CD8-positive, alpha-beta memory T cell (primary cell): ENCODE measurements around the gene PLA2G4F. TPM values are rescaled to one million over a fixed set of nuclear protein-coding genes. Genes with fewer than 3 reads are reported as not detected.

ENCODE experiments used
- CTCF ChIA-PET: fragments of 350-600 bp; sonication (Branson Sonifier 250); formaldehyde crosslinking; loops from one replicate; lab custom pipeline; 2021; ENCODE audit warnings: antibody characterized with exemption; lab: Charles Lee
- POLR2A ChIA-PET: fragments of 350-600 bp; sonication (Branson Sonifier 250); formaldehyde crosslinking; loops from one replicate; lab custom pipeline; 2021; ENCODE audit warnings: antibody characterized with exemption; lab: Charles Lee
- DNase-seq, 5 donors: peaks; one replicate each; pipeline versions ENCODE4 v3.0.0 to v3.0.0-alpha.2; 2020 to 2022; ENCODE audit warnings: mixed read lengths in 1 of 5
- H3K27ac ChIP-seq: one replicate; pipeline ENCODE4 v1.7.0; 2013; ENCODE audit warnings: low read depth, mild to moderate bottlenecking, low read length, moderate library complexity
- H3K27me3 ChIP-seq: 2 replicates; pipeline ENCODE4 v1.7.0; 2013; ENCODE audit warnings: low read length, mild to moderate bottlenecking; ENCODE audit not compliant: insufficient read depth, poor library complexity, severe bottlenecking
- H3K36me3 ChIP-seq: 2 replicates; pipeline ENCODE4 v1.7.0; 2013; ENCODE audit warnings: mild to moderate bottlenecking, low read length, moderate library complexity; ENCODE audit not compliant: insufficient read depth
- H3K4me1 ChIP-seq: 2 replicates; pipeline ENCODE4 v1.7.0; 2013; ENCODE audit warnings: mild to moderate bottlenecking, low read length, moderate library complexity; ENCODE audit not compliant: insufficient read depth
- H3K4me3 ChIP-seq: 2 replicates; pipeline ENCODE4 v1.7.0; 2013; ENCODE audit warnings: mild to moderate bottlenecking, low read length
- H3K9me3 ChIP-seq: 2 replicates; pipeline ENCODE4 v1.7.0; 2013; ENCODE audit warnings: mild to moderate bottlenecking, low read length
- H3K27ac Mint-ChIP-seq, 8 donors: one replicate each; pipeline ENCODE4 v1.8.0; 2020 to 2021; ENCODE audit warnings: mixed read lengths in 8 of 8, mild to moderate bottlenecking in 6 of 8, inconsistent platforms in 3 of 8, moderate library complexity in 3 of 8
- H3K27me3 Mint-ChIP-seq, 2 donors: one replicate each; pipeline ENCODE4 v1.8.0; 2020 to 2021; ENCODE audit warnings: mixed read lengths in 2 of 2, mild to moderate bottlenecking in 1 of 2, moderate library complexity in 1 of 2
- H3K36me3 Mint-ChIP-seq, 3 donors: one replicate each; pipeline ENCODE4 v1.8.0; 2020 to 2021; ENCODE audit warnings: mixed read lengths in 3 of 3, inconsistent platforms in 1 of 3, mild to moderate bottlenecking in 1 of 3
- H3K4me1 Mint-ChIP-seq, 3 donors: one replicate each; pipeline ENCODE4 v1.8.0; 2020 to 2021; ENCODE audit warnings: mixed read lengths in 3 of 3, inconsistent platforms in 1 of 3, mild to moderate bottlenecking in 1 of 3
- H3K4me3 Mint-ChIP-seq, 7 donors: one replicate each; pipeline ENCODE4 v1.8.0; 2020 to 2021; ENCODE audit warnings: mixed read lengths in 7 of 7, mild to moderate bottlenecking in 6 of 7, moderate library complexity in 4 of 7, inconsistent platforms in 2 of 7
- H3K9me3 Mint-ChIP-seq, 5 donors: one replicate each; pipeline ENCODE4 v1.8.0; 2020 to 2022; ENCODE audit warnings: mixed read lengths in 5 of 5, mild to moderate bottlenecking in 3 of 5, moderate library complexity in 2 of 5, inconsistent platforms in 1 of 5
- polyA plus RNA-seq: library from polyadenylated mRNA; unstranded; fragments of 300-500 nt; fragmentation: Illumina TruSeq; gene quantifications from one replicate; pipeline ENCODE4 v1.2.3, GENCODE V29; 2021
- total RNA-seq, 2 experiments: library from RNA; stranded (reverse); gene quantifications; one replicate each; pipeline ENCODE4 v1.2.3, GENCODE V29; 2021

Gene PLA2G4F
- total and polyA plus RNA-seq, 3 experiments from 2014 or later: not detected

- Mint-ChIP-seq H3K27ac (no peak overlapping the region), H3K27me3 (peaks cover 2 to 16% of the 10 kb centered on the region in 2 donors), H3K9me3 (no peaks in the 10 kb centered on the region), H3K36me3 (no peaks in the 10 kb centered on the region), H3K4me3 (peak overlapping the region in 1 of 7 donors; percentile 24), H3K4me1 (no peaks in the 10 kb centered on the region)
- no peaks in the 10 kb centered on the region for H3K27me3 ChIP-seq
- peak in 1 of 5 donors; percentile 4 for DNase-seq
- H3K36me3 ChIP-seq: no peaks in the 10 kb centered on the region
- H3K27ac ChIP-seq: no peak overlapping the region
- no peaks in the 10 kb centered on the region for H3K9me3 ChIP-seq
- ChIA-PET POLR2A (no interaction called here), CTCF (interaction anchor here (1.1 to 1.8 kb wide), 7 partner anchors 16 to 365 kb away, joined by 3 to 5 read pairs (median 3); partner anchors contain the start of genes PLA2G4D and PLA2G4F)
- no peaks in the 10 kb centered on the region for H3K4me1 ChIP-seq
- no peak overlapping the region for H3K4me3 ChIP-seq
Measured at GRCh38 chr15:42137461-42138261, 18.8 kb downstream of the PLA2G4F start.

- no peaks in the 10 kb centered on the region for H3K9me3 Mint-ChIP-seq
- POLR2A ChIA-PET: no interaction called here
Measured at GRCh38 chr15:42136513-42136912, 19.9 kb downstream of the PLA2G4F start.

DNA sequence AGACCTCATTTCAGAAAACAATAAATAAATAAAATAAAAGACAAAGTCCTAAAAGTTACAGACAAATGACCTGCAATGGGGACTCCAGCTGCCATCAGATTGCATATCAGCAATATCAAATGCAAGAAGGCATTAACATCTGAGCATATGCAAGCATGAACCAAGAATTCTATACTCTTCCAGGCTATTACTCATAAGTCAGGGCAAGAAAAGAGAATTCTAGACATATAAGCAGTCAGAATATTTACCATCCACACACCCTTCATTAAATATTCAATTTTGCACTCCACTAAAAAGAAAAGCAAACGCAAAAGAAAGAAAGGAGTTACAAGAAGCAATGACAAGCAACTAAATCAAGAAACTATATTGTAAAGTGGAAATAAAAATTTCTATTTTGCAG lies 21.1 kb downstream of the PLA2G4F start:
- Histone ChIP-seq H3K4me1 (no peaks in the 10 kb centered on the region), H3K4me3 (no peak overlapping the region), H3K36me3 (no peaks in the 10 kb centered on the region), H3K27ac (no peak overlapping the region), H3K27me3 (no peaks in the 10 kb centered on the region), H3K9me3 (no peaks in the 10 kb centered on the region)
- Mint-ChIP-seq H3K27ac (no peak overlapping the region), H3K27me3 (peaks cover 3 to 30% of the 10 kb centered on the region in 2 donors), H3K36me3 (no peaks in the 10 kb centered on the region), H3K4me1 (no peaks in the 10 kb centered on the region), H3K4me3 (no peak overlapping the region), H3K9me3 (no peaks in the 10 kb centered on the region)
- ChIA-PET CTCF (no interaction called here), POLR2A (no interaction called here)
- no peak for DNase-seq

More at GRCh38 chr15:42136513-42136912, 19.9 kb downstream of the PLA2G4F start:
- H3K4me1 ChIP-seq: no peaks in the 10 kb centered on the region
- no peak overlapping the region for H3K4me3 ChIP-seq
- no peaks in the 10 kb centered on the region for H3K4me1 Mint-ChIP-seq
- H3K27ac ChIP-seq: no peak overlapping the region
- H3K4me3 Mint-ChIP-seq: no peak overlapping the region
- H3K27me3 ChIP-seq: no peaks in the 10 kb centered on the region
- H3K9me3 ChIP-seq: no peaks in the 10 kb centered on the region
- no peaks in the 10 kb centered on the region for H3K36me3 ChIP-seq
- DNase-seq: no peak
- CTCF ChIA-PET: no interaction called here
- H3K27ac Mint-ChIP-seq: no peak overlapping the region
- H3K36me3 Mint-ChIP-seq: no peaks in the 10 kb centered on the region
- H3K27me3 Mint-ChIP-seq: peaks cover 2 to 22% of the 10 kb centered on the region in 2 donors

GRCh38 chr15:42134617-42135245 lies 21.7 kb downstream of the PLA2G4F start:
- ChIA-PET POLR2A (no interaction called here), CTCF (no interaction called here)
- Histone ChIP-seq H3K9me3 (no peaks in the 10 kb centered on the region), H3K36me3 (no peaks in the 10 kb centered on the region), H3K4me1 (no peaks in the 10 kb centered on the region), H3K27ac (no peak overlapping the region), H3K27me3 (no peaks in the 10 kb centered on the region), H3K4me3 (no peak overlapping the region)
- peaks cover 7 to 36% of the 10 kb centered on the region in 2 donors for H3K27me3 Mint-ChIP-seq
- H3K9me3 Mint-ChIP-seq: no peaks in the 10 kb centered on the region
- no peaks in the 10 kb centered on the region for H3K36me3 Mint-ChIP-seq
- H3K27ac Mint-ChIP-seq: no peak overlapping the region
- H3K4me3 Mint-ChIP-seq: no peak overlapping the region
- H3K4me1 Mint-ChIP-seq: no peaks in the 10 kb centered on the region
- DNase-seq: no peak

DNA sequence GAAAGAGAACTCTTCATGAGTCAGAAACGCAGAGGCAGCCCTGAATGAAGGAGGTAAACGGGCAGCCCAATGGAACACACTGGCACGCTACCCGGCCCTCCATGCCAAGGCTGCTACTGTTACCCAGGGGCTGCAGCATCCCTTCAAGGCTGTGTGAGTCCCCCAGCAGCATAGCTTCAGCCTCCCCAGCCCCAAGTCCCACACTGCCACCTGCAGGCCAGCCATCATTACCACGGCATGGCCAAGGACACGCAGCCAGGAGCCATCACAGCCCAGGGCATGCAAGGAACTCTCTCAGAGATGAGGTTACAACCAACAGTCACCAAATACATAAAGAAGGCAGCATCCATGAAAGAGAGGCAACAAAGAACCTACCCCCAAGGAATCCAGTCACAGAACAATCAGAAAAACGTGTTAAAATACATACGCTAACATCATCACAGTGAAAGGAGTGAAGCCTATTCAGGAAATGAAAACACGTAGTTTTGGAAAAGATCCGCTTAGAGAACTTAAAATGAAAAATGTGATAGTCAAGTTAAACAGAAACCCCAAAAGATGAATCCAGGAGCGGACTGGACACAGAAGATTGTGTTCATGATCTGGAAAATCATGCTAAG lies 22.4 kb downstream of the PLA2G4F start:
- Histone ChIP-seq H3K36me3 (no peaks in the 10 kb centered on the region), H3K27me3 (no peaks in the 10 kb centered on the region), H3K9me3 (no peaks in the 10 kb centered on the region), H3K4me1 (no peaks in the 10 kb centered on the region), H3K27ac (no peak overlapping the region), H3K4me3 (no peak overlapping the region)
- no peaks in the 10 kb centered on the region for H3K36me3 Mint-ChIP-seq
- POLR2A ChIA-PET: no interaction called here
- H3K27me3 Mint-ChIP-seq: peaks cover 7 to 44% of the 10 kb centered on the region in 2 donors
- DNase-seq: peak in 3 of 5 donors; percentile 14 to 63 (median 27)
- no peaks in the 10 kb centered on the region for H3K9me3 Mint-ChIP-seq
- no peak overlapping the region for H3K4me3 Mint-ChIP-seq
- CTCF ChIA-PET: no interaction called here
- H3K27ac Mint-ChIP-seq: no peak overlapping the region
- H3K4me1 Mint-ChIP-seq: no peaks in the 10 kb centered on the region

DNA sequence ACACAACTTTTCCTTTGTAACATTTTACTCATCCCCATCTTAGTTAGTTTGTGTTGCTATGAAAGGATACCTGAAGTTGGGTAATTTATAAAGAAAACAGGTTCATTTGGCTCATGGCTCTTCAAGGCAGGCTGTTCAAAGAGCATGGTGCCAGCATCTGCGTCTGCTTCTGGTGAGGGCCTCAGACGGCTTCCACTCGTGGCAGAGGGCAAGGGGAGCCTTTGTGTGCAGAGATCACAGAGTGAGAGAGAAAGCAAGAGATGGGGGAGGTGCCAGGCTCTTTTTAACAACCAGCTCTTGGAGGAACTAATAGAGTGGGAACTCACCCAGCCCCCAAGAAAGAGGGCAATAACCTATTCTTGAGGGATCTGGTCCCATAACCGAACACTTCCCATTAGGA lies 23.1 kb downstream of the PLA2G4F start:
- no peaks in the 10 kb centered on the region for H3K9me3 ChIP-seq
- Mint-ChIP-seq H3K4me3 (no peak overlapping the region), H3K27ac (no peak overlapping the region), H3K36me3 (no peaks in the 10 kb centered on the region), H3K27me3 (peaks cover 7 to 45% of the 10 kb centered on the region in 2 donors), H3K9me3 (no peaks in the 10 kb centered on the region), H3K4me1 (no peaks in the 10 kb centered on the region)
- H3K27ac ChIP-seq: no peak overlapping the region
- ChIA-PET CTCF (no interaction called here), POLR2A (no interaction called here)
- H3K4me3 ChIP-seq: no peak overlapping the region
- H3K4me1 ChIP-seq: no peaks in the 10 kb centered on the region
- DNase-seq: no peak
- H3K36me3 ChIP-seq: no peaks in the 10 kb centered on the region
- H3K27me3 ChIP-seq: no peaks in the 10 kb centered on the region

- ChIA-PET POLR2A (interaction anchor here (0.7 kb wide), 1 partner anchor 271 kb away, joined by 3 read pairs; no protein-coding TSS in a partner anchor), CTCF (no interaction called here)
- Mint-ChIP-seq H3K4me1 (no peaks in the 10 kb centered on the region), H3K27ac (no peak overlapping the region), H3K27me3 (peaks cover 16 to 57% of the 10 kb centered on the region in 2 donors), H3K9me3 (no peaks in the 10 kb centered on the region), H3K4me3 (no peak overlapping the region), H3K36me3 (no peaks in the 10 kb centered on the region)
- Histone ChIP-seq H3K36me3 (no peaks in the 10 kb centered on the region), H3K27ac (no peak overlapping the region), H3K9me3 (no peaks in the 10 kb centered on the region), H3K27me3 (no peaks in the 10 kb centered on the region), H3K4me3 (no peak overlapping the region), H3K4me1 (no peaks in the 10 kb centered on the region)
- DNase-seq: no peak
Measured at GRCh38 chr15:42131826-42132806, 24.3 kb downstream of the PLA2G4F start.
